ENCODE results near the gene PLPPR4.
"Not testable (repeated sequence)": the region's sequence is repeated elsewhere in the genome, so short reads cannot be mapped to it uniquely, and the experiment has no call there.

PLPPR4 gene

DNA sequence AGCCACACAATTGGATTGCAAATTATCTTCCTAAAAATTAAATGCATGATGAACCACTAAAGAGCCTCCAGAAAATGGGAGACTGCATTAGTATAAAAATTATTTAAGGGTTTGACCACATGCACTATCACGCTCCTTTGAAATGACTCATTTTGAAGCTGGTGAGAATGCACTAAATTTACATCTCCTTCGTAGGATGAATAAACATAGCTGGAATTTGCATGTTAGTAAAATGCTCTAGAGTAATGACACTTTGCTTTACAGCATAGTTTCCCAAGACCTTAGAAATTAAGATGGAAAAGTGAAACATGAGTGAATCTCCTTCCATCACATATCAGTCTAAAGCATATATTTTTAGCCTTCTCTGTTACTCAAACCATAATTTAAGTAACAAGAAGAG, 2.4 kb downstream of the PLPPR4 start:
- in situ Hi-C loops (cut with HindIII; ENCODE audit: low sequenced_read_pairs), result no loop called here

DNA sequence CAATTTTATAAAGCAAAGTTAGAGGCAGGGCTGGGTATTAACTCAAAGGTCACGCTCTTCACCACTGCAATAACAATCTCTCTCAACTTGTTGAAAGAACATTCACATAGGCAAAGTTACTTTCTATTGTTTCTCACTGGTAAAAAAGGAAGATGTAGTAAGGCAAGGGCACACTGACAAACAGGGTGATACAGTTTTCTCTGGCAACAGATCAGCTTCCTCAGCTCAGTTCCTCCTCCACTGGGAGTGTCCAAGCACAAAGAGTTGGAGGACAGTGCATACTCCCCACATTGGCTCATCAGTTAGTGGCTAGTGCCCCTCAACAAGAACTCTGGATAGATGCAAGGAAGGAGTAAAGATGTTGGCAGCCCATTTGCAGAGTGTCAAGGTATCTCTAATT, 3.7 kb downstream of the PLPPR4 start:
- in situ Hi-C loops (cut with HindIII; ENCODE audit: low sequenced_read_pairs), result no loop called here

- in situ Hi-C loops (cut with HindIII; ENCODE audit: low sequenced_read_pairs), result no loop called here
Observed at GRCh38 chr1:99269321-99269720, 5.0 kb downstream of the PLPPR4 start.

DNA sequence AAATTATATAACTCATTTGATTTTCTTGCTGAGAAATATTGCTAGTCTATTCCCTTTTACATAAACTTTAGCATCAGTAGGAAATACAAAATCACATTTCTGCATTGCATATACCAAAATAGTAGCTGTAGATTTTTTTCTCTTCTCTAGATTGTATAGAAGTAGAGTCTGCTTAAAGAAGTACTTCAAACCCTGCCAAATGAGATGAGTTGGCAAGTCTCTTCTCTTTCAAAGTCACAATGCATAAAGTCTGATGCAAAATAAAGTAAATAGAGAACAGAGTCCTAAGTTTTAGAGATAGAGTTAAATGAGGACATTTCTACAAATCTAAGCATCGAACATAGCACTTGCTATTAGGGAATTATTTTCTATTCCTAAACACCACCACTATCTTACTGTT, 6.4 kb downstream of the PLPPR4 start:
- in situ Hi-C loops (cut with HindIII; ENCODE audit: low sequenced_read_pairs), result no loop called here

DNA sequence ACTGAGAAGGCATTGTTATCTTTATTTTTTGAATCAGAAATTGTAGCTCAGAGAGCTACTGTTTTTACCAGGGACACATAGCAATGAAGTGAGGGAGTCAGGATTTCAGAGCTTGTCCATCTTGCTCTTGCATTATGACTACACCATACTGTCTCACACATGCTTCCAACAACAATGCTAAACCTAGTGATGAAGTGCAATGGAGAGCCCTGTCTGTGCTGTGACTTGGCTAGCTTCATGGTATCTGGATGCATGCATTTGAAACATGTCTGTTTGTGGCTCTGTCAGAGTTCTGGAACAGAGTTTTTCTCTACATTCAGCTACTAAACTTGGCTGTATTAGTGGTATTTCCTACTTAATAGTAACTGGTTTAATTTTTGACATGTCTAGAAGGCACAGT, 7.0 kb downstream of the PLPPR4 start:
- in situ Hi-C loops (cut with HindIII; ENCODE audit: low sequenced_read_pairs), result no loop called here

- in situ Hi-C loops (cut with HindIII; ENCODE audit: low sequenced_read_pairs), result no loop called here
Observed at GRCh38 chr1:99277066-99277465, 12.8 kb downstream of the PLPPR4 start.

DNA sequence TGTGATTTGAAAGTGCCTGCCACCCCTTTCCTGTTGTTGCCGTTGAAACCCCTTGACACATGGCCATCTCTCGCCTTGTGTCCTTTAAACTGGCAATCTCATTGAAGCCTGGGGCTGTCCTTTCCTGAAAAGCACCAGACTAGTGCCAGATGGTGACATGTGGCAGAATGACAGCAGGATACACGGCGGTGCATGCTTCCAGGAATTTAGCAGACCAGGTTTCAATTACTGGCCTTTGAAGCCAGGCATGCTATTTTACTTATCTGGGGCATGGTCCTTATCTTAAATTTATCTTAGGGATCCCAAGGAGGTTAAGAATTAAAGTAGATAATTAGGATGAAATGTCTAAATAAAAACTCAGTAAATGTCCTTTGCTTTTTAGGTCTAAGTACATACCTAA, 15.2 kb downstream of the PLPPR4 start:
- in situ Hi-C loops (cut with HindIII; ENCODE audit: low sequenced_read_pairs), result no loop called here

DNA sequence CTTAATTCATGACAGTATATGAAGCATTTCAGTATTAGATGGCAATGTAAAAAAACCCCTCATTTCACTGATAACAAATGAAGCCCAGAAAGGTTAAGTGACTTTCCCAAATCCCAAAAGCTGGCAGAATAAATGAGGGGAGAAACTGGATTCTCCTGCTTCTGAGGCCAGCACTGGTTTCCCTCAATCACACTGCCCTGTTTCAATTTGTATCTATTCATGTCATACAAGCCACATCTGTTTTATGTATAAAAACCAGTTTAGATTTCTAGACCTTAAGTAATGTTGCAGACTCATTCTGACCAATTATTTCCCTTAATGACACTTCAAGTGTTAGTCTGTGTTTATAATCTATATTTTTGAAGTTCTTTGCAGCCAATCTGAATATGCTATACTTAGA, 16.8 kb downstream of the PLPPR4 start:
- in situ Hi-C loops (cut with HindIII; ENCODE audit: low sequenced_read_pairs), result no loop called here

- in situ Hi-C loops (cut with HindIII; ENCODE audit: low sequenced_read_pairs), result no loop called here
Observed at GRCh38 chr1:99282536-99282935, 18.2 kb downstream of the PLPPR4 start.

DNA sequence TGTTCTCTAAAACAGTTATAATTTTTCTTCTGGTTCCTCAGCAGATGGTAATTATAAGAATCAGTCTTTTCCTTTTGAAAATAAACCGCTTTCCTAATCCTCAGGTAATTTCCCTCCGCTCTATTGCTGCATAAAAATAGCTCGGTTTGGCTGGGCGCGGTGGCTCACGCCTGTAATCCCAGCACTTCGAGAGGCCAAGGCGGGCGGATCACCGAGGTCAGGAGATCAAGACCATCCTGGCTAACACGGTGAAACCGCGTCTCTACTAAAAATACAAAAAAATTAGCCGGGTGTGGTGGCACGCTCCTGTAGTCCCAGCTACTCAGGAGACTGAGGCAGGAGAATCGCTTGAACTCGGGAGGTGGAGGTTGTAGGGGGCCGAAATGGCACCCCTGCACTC, 19.2 kb downstream of the PLPPR4 start:
- in situ Hi-C loops (cut with HindIII; ENCODE audit: low sequenced_read_pairs), result not testable (repeated sequence)

DNA sequence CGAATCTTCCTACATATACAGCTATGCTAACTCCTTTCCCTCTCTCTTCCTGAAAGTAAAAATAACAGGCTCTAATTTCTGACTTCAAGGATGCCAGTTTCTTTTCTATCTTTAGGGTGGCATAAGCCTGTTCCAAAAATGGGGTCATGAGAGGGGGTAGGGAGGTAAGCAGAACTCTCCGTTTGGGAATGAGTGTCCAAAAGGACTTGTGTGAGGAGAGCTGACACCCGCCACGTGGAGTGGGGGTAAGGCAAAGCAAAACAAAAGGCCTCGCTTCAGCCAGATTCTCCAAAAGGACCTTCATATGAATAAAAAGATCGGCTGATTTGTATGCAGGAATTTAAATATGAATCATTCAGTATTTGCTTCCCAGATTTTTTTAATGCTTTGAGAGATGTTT, 28.6 kb downstream of the PLPPR4 start:
- in situ Hi-C loops (cut with HindIII; ENCODE audit: low sequenced_read_pairs), result no loop called here

GRCh38 chr1:99297923-99298322, 33.6 kb downstream of the PLPPR4 start:
- in situ Hi-C loops (cut with HindIII; ENCODE audit: low sequenced_read_pairs), result no loop called here

GRCh38 chr1:99304725-99305282, 40.5 kb downstream of the PLPPR4 start:
- in situ Hi-C loops (cut with HindIII; ENCODE audit: low sequenced_read_pairs), result no loop called here

DNA sequence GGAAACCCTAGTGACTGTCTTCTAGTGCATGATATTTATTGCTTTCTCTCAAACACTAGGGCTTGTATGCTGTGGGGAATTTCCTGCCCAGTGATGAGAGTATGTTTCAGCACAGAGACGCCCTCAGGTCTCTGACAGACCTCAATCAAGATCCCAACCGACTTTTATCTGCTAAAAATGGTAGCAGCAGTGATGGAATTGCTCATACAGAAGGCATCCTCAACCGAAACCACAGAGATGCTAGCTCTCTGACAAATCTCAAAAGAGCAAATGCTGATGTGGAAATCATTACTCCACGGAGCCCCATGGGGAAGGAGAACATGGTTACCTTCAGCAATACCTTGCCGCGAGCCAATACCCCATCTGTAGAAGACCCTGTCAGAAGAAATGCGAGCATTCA, 41.3 kb downstream of the PLPPR4 start:
- in situ Hi-C loops (cut with HindIII; ENCODE audit: low sequenced_read_pairs), result no loop called here

DNA sequence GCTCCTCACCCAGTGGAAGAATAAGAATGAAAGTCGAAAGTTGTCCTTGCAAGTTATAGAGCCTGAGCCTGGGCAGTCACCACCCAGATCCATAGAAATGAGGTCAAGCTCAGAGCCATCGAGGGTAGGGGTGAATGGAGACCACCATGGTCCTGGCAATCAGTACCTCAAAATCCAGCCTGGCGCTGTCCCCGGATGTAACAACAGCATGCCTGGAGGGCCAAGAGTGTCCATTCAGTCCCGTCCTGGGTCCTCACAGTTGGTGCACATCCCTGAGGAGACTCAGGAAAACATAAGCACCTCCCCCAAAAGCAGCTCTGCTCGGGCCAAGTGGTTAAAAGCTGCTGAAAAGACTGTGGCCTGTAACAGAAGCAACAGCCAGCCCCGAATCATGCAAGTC, 41.8 kb downstream of the PLPPR4 start:
- in situ Hi-C loops (cut with HindIII; ENCODE audit: low sequenced_read_pairs), result no loop called here

DNA sequence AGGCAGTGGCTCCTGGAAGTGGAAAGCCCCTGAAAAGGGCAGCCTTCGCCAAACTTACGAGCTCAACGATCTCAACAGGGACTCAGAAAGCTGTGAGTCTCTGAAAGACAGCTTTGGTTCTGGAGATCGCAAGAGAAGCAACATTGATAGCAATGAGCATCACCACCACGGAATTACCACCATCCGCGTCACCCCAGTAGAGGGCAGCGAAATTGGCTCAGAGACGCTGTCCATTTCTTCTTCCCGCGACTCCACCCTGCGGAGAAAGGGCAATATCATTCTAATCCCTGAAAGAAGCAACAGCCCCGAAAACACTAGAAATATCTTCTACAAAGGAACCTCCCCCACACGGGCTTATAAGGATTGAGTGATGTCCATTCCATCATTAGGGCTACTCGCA, 42.4 kb downstream of the PLPPR4 start:
- in situ Hi-C loops (cut with HindIII; ENCODE audit: low sequenced_read_pairs), result no loop called here

- in situ Hi-C loops (cut with HindIII; ENCODE audit: low sequenced_read_pairs), result no loop called here
Observed at GRCh38 chr1:99315305-99315704, 51.0 kb downstream of the PLPPR4 start.

GRCh38 chr1:99326215-99326949, 62.1 kb downstream of the PLPPR4 start:
- in situ Hi-C loops (cut with HindIII; ENCODE audit: low sequenced_read_pairs), result no loop called here

GRCh38 chr1:99327357-99327756, 63.1 kb downstream of the PLPPR4 start:
- in situ Hi-C loops (cut with HindIII; ENCODE audit: low sequenced_read_pairs), result no loop called here

DNA sequence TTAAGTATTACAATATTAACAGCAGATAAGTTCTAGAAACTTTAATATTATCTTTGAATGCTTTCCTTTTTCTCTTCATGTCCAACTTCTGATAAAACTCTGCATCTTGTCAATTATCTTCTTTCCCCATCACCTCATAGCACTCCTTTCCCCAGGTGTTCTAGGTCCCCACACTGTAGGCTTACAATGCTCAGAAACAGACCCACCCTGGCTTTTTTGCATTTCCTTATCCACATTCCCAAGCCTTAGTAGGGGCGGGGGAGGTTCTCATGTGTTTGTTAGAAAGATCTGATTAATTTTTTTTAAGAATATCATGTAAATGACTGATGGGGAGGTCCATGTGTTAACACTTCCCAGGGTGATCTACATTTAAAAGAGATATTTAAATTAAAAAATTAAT, 63.9 kb downstream of the PLPPR4 start:
- in situ Hi-C loops (cut with HindIII; ENCODE audit: low sequenced_read_pairs), result no loop called here

DNA sequence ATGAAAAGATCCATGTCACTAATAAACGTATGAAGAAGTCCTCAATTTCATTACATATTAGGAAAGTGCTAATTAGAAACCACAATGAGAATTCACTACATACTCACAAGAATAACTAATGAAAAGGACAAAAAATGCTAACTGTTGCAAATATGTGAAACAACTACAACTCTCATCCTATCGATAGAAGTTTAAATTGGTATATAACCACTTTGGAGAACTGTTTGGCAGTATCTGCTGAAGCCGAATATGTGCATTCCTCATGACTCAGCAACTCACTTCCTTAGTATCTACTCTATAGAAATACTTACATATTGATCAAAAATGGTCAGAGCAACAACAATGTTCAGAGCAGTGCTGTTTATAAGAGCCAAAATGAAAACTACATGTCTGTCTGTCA, 66.8 kb downstream of the PLPPR4 start:
- in situ Hi-C loops (cut with HindIII; ENCODE audit: low sequenced_read_pairs), result no loop called here

- in situ Hi-C loops (cut with HindIII; ENCODE audit: low sequenced_read_pairs), result no loop called here
Observed at GRCh38 chr1:99331636-99332035, 67.3 kb downstream of the PLPPR4 start.

DNA sequence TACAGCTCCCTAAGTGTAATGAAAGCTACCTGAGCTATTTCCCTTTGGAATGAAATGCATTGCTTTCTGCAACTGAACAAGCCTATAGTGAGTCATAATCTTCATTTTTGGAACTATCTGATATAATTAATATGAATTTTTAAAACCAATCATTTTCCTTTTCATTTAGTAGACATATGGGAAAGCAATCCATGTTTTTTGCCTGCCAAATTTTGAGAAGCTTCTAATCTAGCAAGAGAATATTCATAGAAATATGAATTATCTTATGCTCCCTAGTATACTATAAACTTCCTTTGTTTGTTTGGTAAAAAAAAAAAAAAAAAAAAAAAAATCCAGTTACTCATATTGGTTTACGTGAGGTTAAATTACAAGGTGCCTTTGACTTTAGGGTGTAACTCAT, 68.3 kb downstream of the PLPPR4 start:
- in situ Hi-C loops (cut with HindIII; ENCODE audit: low sequenced_read_pairs), result no loop called here
